Activated naive CD4-positive, alpha-beta T cell treated with anti-CD3 and anti-CD28 coated beads, Interleukin-2, amount 50 U/mL, for 24 hours (primary cell): ENCODE data around the gene STAT3.
"Not testable (repeated sequence)": the region's sequence is repeated elsewhere in the genome, so short reads cannot be mapped to it uniquely, and the experiment has no call there.

Experiments used
- H3K27ac Mint-ChIP-seq: one replicate; pipeline ENCODE4 v1.8.0; 2021; ENCODE audit warnings: mild to moderate bottlenecking, mixed read lengths
- H3K27me3 Mint-ChIP-seq: one replicate; pipeline ENCODE4 v1.8.0; 2021; ENCODE audit warnings: mixed read lengths
- H3K36me3 Mint-ChIP-seq: one replicate; pipeline ENCODE4 v1.8.0; 2021; ENCODE audit warnings: mixed read lengths
- H3K4me1 Mint-ChIP-seq: one replicate; pipeline ENCODE4 v1.8.0; 2021; ENCODE audit warnings: mixed read lengths
- H3K4me3 Mint-ChIP-seq: one replicate; pipeline ENCODE4 v1.8.0; 2021; ENCODE audit warnings: mild to moderate bottlenecking, mixed read lengths
- H3K9me3 Mint-ChIP-seq: one replicate; pipeline ENCODE4 v1.8.0; 2021; ENCODE audit warnings: mixed read lengths

Gene STAT3

GRCh38 chr17:42309986-42310786, 78.1 kb downstream of the STAT3 start:
- Mint-ChIP-seq H3K27ac (peak overlapping the region; percentile 93), H3K9me3 (no peaks in the 10 kb centered on the region), H3K4me3 (peak overlapping the region; percentile 80), H3K4me1 (peaks cover 74% of the 10 kb centered on the region), H3K36me3 (peaks cover 25% of the 10 kb centered on the region), H3K27me3 (no peaks in the 10 kb centered on the region)

GRCh38 chr17:42309142-42309541, 79.1 kb downstream of the STAT3 start:
- peaks cover 28% of the 10 kb centered on the region for H3K36me3 Mint-ChIP-seq
- peaks cover 75% of the 10 kb centered on the region for H3K4me1 Mint-ChIP-seq
- no peak overlapping the region for H3K4me3 Mint-ChIP-seq
- H3K9me3 Mint-ChIP-seq, result no peaks in the 10 kb centered on the region
- H3K27me3 Mint-ChIP-seq, result no peaks in the 10 kb centered on the region
- H3K27ac Mint-ChIP-seq, result peak overlapping the region; percentile 10

GRCh38 chr17:42308446-42308845, 79.8 kb downstream of the STAT3 start:
- peaks cover 75% of the 10 kb centered on the region for H3K4me1 Mint-ChIP-seq
- no peak overlapping the region for H3K27ac Mint-ChIP-seq
- H3K27me3 Mint-ChIP-seq, result no peaks in the 10 kb centered on the region
- H3K4me3 Mint-ChIP-seq, result no peak overlapping the region
- H3K9me3 Mint-ChIP-seq, result no peaks in the 10 kb centered on the region
- peaks cover 30% of the 10 kb centered on the region for H3K36me3 Mint-ChIP-seq

- Mint-ChIP-seq H3K9me3 (no peaks in the 10 kb centered on the region), H3K27ac (peak overlapping the region; percentile 30), H3K4me1 (peaks cover 71% of the 10 kb centered on the region), H3K4me3 (no peak overlapping the region), H3K27me3 (no peaks in the 10 kb centered on the region), H3K36me3 (peaks cover 34% of the 10 kb centered on the region)
These were observed 80.8 kb downstream of the STAT3 start for GRCh38 chr17:42307362-42307927.

- peaks cover 62% of the 10 kb centered on the region for H3K4me1 Mint-ChIP-seq
These were observed 81.9 kb downstream of the STAT3 start for GRCh38 chr17:42306385-42306667.

GRCh38 chr17:42305543-42306384, 82.5 kb downstream of the STAT3 start:
- H3K27me3 Mint-ChIP-seq, result no peaks in the 10 kb centered on the region
- H3K27ac Mint-ChIP-seq, result peak overlapping the region; percentile 12
- H3K36me3 Mint-ChIP-seq, result peaks cover 36% of the 10 kb centered on the region
- peak overlapping the region; percentile 23 for H3K4me3 Mint-ChIP-seq
- H3K4me1 Mint-ChIP-seq, result peaks cover 57% of the 10 kb centered on the region
- no peaks in the 10 kb centered on the region for H3K9me3 Mint-ChIP-seq

More at GRCh38 chr17:42306385-42306667, 81.9 kb downstream of the STAT3 start:
- Mint-ChIP-seq H3K27me3 (no peaks in the 10 kb centered on the region), H3K27ac (no peak overlapping the region), H3K9me3 (no peaks in the 10 kb centered on the region), H3K36me3 (peaks cover 37% of the 10 kb centered on the region), H3K4me3 (no peak overlapping the region)

- peaks cover 30% of the 10 kb centered on the region for H3K36me3 Mint-ChIP-seq
- H3K4me1 Mint-ChIP-seq, result peaks cover 49% of the 10 kb centered on the region
- H3K4me3 Mint-ChIP-seq, H3K9me3 Mint-ChIP-seq, H3K27me3 Mint-ChIP-seq: not testable (repeated sequence)
- H3K27ac Mint-ChIP-seq, result peak overlapping the region; percentile 55
These were observed 83.3 kb downstream of the STAT3 start for GRCh38 chr17:42305031-42305330.

GRCh38 chr17:42304187-42305030, 83.8 kb downstream of the STAT3 start:
- peaks cover 28% of the 10 kb centered on the region for H3K36me3 Mint-ChIP-seq
- no peaks in the 10 kb centered on the region for H3K27me3 Mint-ChIP-seq
- peaks cover 43% of the 10 kb centered on the region for H3K4me1 Mint-ChIP-seq
- peak overlapping the region; percentile 43 for H3K4me3 Mint-ChIP-seq
- H3K9me3 Mint-ChIP-seq, result no peaks in the 10 kb centered on the region
- peak overlapping the region; percentile 41 for H3K27ac Mint-ChIP-seq

- Mint-ChIP-seq H3K4me1 (peaks cover 39% of the 10 kb centered on the region), H3K9me3 (no peaks in the 10 kb centered on the region), H3K27me3 (no peaks in the 10 kb centered on the region), H3K27ac (peak overlapping the region; percentile 78), H3K36me3 (peaks cover 26% of the 10 kb centered on the region), H3K4me3 (no peak overlapping the region)
These were observed 84.5 kb downstream of the STAT3 start for GRCh38 chr17:42303694-42304093.

GRCh38 chr17:42301022-42301421, 87.2 kb downstream of the STAT3 start:
- peaks cover 30% of the 10 kb centered on the region for H3K4me1 Mint-ChIP-seq
- no peak overlapping the region for H3K27ac Mint-ChIP-seq
- no peaks in the 10 kb centered on the region for H3K9me3 Mint-ChIP-seq
- H3K27me3 Mint-ChIP-seq, result no peaks in the 10 kb centered on the region
- peaks cover 20% of the 10 kb centered on the region for H3K36me3 Mint-ChIP-seq
- no peak overlapping the region for H3K4me3 Mint-ChIP-seq

GRCh38 chr17:42299913-42300312, 88.3 kb downstream of the STAT3 start:
- H3K4me3 Mint-ChIP-seq, H3K27ac Mint-ChIP-seq, H3K27me3 Mint-ChIP-seq, H3K9me3 Mint-ChIP-seq: not testable (repeated sequence)
- peaks cover 25% of the 10 kb centered on the region for H3K36me3 Mint-ChIP-seq
- H3K4me1 Mint-ChIP-seq, result peaks cover 25% of the 10 kb centered on the region

GRCh38 chr17:42299361-42299760, 88.9 kb downstream of the STAT3 start:
- not testable (repeated sequence) for H3K27me3 Mint-ChIP-seq, H3K27ac Mint-ChIP-seq, H3K4me3 Mint-ChIP-seq, H3K9me3 Mint-ChIP-seq
- Mint-ChIP-seq H3K4me1 (peaks cover 25% of the 10 kb centered on the region), H3K36me3 (peaks cover 21% of the 10 kb centered on the region)

GRCh38 chr17:42297775-42298174, 90.5 kb downstream of the STAT3 start:
- peaks cover 20% of the 10 kb centered on the region for H3K36me3 Mint-ChIP-seq
- H3K27ac Mint-ChIP-seq, H3K4me3 Mint-ChIP-seq, H3K9me3 Mint-ChIP-seq, H3K27me3 Mint-ChIP-seq: not testable (repeated sequence)
- H3K4me1 Mint-ChIP-seq, result peaks cover 22% of the 10 kb centered on the region

GRCh38 chr17:42296012-42296411, 92.2 kb downstream of the STAT3 start:
- no peak overlapping the region for H3K4me3 Mint-ChIP-seq
- peaks cover 36% of the 10 kb centered on the region for H3K4me1 Mint-ChIP-seq
- peaks cover 23% of the 10 kb centered on the region for H3K36me3 Mint-ChIP-seq
- no peaks in the 10 kb centered on the region for H3K9me3 Mint-ChIP-seq
- peak overlapping the region; percentile 2 for H3K27ac Mint-ChIP-seq
- no peaks in the 10 kb centered on the region for H3K27me3 Mint-ChIP-seq
